Tibial artery (tissue), 4 donors: ENCODE results near the gene INPP5F.

Experiments
- DNase-seq, 2 donors: peaks; one replicate each; pipeline ENCODE4 v3.0.0-alpha.2; 2019
- H3K27ac ChIP-seq, 2 donors: fragments of 200-600 bp; sonication (generic) in 1 of 2; 1 replicate in 1 of 2; 2 replicates in 1 of 2; pipeline ENCODE4 v1.5.1; 2018 to 2019; ENCODE audit warnings: mild to moderate bottlenecking in 1 of 2
- H3K27me3 ChIP-seq, 2 donors: fragments of 200-600 bp; sonication (generic) in 1 of 2; one replicate each; pipeline versions ENCODE4 v1.5.1 to v1.6.0; 2016 to 2019
- H3K36me3 ChIP-seq, 3 donors: fragments of 200-600 bp; sonication (generic) in 2 of 3; one replicate each; pipeline ENCODE4 v1.5.1; 2016 to 2019; ENCODE audit warnings: mild to moderate bottlenecking in 2 of 3
- H3K4me1 ChIP-seq, 4 donors: fragments of 200-600 bp; sonication (generic) in 2 of 4; 1 replicate in 3 of 4; 2 replicates in 1 of 4; pipeline ENCODE4 v1.5.1; 2016 to 2019
- H3K4me3 ChIP-seq, 2 donors: fragments of 200-600 bp; sonication (generic) in 1 of 2; 1 replicate in 1 of 2; 2 replicates in 1 of 2; pipeline ENCODE4 v1.5.1; 2018 to 2019; ENCODE audit warnings: mild to moderate bottlenecking in 2 of 2
- H3K9me3 ChIP-seq, 3 donors: fragments of 200-600 bp; sonication (generic) in 1 of 3; one replicate each; pipeline ENCODE4 v1.5.1; 2016 to 2019
- intact Hi-C: fragments of 100-400 bp; cut with DNase I; formaldehyde crosslinking; loops from one replicate; pipeline ENCODE4 v1.15.0; 2023; ENCODE audit warnings: low total_unique reads
- TF ChIP-seq, protein P1 (sequence below), 2 experiments: fragments of 200-600 bp in 1 of 2; fragments of 450-650 bp in 1 of 2; IDR thresholded peaks; one replicate each; pipeline ENCODE4 v1.5.1; 2017 to 2019; ENCODE audit warnings: antibody characterized with exemption in 2 of 2, mild to moderate bottlenecking in 1 of 2, moderate library complexity in 1 of 2

The INPP5F gene

DNA sequence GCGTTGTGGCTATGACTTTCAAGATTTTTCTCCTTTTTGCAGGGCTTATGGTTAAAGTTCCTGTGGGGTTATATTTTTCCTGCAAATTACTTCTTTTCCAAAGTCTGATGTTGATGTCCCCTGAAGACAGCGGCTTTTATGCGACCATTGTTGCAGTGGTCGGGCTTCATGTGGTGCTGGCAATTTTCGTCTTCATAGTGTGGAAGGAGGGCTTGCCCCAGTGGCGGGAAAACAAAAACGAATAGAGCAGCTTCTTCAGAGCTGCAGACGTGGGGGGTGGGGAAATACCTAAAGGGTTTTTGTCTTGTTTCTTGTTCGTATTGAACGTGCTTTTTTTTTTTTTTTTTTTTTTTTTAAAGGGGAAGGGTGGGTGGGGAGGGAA lies 93.0 kb downstream of the INPP5F start:
- H3K4me1 ChIP-seq = peaks cover 0 to 7% (median 0%) of the 10 kb centered on the region in 4 donors
- TF ChIP-seq, protein P1, sequence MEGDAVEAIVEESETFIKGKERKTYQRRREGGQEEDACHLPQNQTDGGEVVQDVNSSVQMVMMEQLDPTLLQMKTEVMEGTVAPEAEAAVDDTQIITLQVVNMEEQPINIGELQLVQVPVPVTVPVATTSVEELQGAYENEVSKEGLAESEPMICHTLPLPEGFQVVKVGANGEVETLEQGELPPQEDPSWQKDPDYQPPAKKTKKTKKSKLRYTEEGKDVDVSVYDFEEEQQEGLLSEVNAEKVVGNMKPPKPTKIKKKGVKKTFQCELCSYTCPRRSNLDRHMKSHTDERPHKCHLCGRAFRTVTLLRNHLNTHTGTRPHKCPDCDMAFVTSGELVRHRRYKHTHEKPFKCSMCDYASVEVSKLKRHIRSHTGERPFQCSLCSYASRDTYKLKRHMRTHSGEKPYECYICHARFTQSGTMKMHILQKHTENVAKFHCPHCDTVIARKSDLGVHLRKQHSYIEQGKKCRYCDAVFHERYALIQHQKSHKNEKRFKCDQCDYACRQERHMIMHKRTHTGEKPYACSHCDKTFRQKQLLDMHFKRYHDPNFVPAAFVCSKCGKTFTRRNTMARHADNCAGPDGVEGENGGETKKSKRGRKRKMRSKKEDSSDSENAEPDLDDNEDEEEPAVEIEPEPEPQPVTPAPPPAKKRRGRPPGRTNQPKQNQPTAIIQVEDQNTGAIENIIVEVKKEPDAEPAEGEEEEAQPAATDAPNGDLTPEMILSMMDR (IDR thresholded peaks at IDR 0.05) = no peak
- peak overlapping the region in 1 of 2 donors; percentile 49 for H3K27ac ChIP-seq
- no peak for DNase-seq
- H3K4me3 ChIP-seq = peak overlapping the region; percentile 37 to 51
- intact Hi-C loops = loop anchor here (10.0 kb wide), 1 partner anchor 64 kb away; no protein-coding TSS in a partner anchor
- H3K36me3 ChIP-seq = peaks cover 9 to 44% (median 42%) of the 10 kb centered on the region in 3 donors
- no peaks in the 10 kb centered on the region for H3K27me3 ChIP-seq
- no peaks in the 10 kb centered on the region for H3K9me3 ChIP-seq

DNA sequence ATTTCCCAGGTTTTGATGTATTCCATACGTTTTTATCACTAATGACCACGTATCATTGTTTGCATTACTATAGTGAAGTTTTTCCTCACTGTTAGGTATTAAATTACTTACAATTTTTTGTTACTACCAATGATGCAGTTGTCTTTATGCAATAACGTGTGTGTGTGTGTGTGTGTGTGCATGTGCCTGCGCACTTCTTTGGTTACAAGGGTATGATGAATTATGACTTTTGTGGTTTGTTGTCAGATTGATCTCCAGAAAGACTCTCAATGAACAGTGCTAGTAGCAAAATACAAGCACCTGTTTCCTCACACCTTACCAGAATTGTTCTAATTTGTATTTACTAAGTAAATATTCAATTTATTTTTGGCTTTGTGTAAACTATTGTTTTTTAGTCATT lies 95.3 kb downstream of the INPP5F start:
- Histone ChIP-seq H3K4me1 (peaks cover 0 to 7% (median 0%) of the 10 kb centered on the region in 4 donors), H3K27ac (no peak overlapping the region), H3K9me3 (no peaks in the 10 kb centered on the region), H3K27me3 (no peaks in the 10 kb centered on the region), H3K4me3 (no peak overlapping the region), H3K36me3 (peaks cover 0 to 42% (median 28%) of the 10 kb centered on the region in 3 donors)
- intact Hi-C loops = no loop called here
- TF ChIP-seq, protein P1 (IDR thresholded peaks at IDR 0.05) = no peak
- DNase-seq = no peak

DNA sequence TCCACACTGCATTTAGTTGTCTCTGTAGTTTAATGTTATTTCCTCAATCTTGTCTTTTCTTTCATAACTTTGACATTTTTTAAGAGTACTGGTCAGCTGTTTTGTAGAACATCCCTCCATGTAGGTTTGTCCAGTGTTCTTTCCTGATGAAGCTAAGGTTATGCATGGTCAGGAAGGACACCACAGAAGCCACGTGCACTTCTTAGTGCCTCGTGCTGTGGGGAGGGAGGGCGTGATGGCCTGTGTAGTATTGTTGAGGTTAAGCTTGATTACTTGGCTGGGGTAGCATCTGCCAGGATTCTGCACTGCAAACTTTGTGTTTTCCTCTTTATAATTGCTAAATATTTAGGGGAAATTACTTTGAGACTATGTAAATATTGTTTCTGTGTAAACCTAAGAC lies 98.4 kb downstream of the INPP5F start:
- H3K4me3 ChIP-seq = no peak overlapping the region
- no peaks in the 10 kb centered on the region for H3K4me1 ChIP-seq
- intact Hi-C loops = no loop called here
- no peak for DNase-seq
- H3K27me3 ChIP-seq = no peaks in the 10 kb centered on the region
- TF ChIP-seq, protein P1 (IDR thresholded peaks at IDR 0.05) = no peak
- H3K36me3 ChIP-seq = peaks cover 17 to 57% (median 41%) of the 10 kb centered on the region in 3 donors
- no peak overlapping the region for H3K27ac ChIP-seq
- H3K9me3 ChIP-seq = no peaks in the 10 kb centered on the region

DNA sequence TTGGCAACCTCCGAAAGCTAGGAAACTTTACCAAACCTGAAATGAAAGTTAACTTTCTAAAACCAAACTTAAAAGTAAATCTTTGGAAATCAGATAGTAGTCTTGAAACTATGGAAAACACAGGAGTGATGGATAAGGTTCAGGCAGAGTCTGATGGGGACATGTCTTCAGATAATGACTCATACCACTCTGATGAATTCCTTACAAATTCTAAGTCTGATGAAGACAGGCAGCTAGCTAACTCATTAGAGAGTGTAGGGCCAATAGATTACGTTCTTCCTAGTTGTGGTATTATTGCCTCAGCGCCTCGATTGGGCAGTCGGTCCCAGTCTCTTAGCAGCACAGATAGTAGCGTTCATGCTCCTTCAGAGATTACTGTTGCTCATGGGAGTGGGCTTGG lies 100.9 kb downstream of the INPP5F start:
- intact Hi-C loops = no loop called here
- H3K9me3 ChIP-seq = no peaks in the 10 kb centered on the region
- peaks cover 41 to 82% (median 57%) of the 10 kb centered on the region in 3 donors for H3K36me3 ChIP-seq
- no peak for DNase-seq
- H3K4me3 ChIP-seq = no peak overlapping the region
- H3K4me1 ChIP-seq = no peaks in the 10 kb centered on the region
- H3K27ac ChIP-seq = no peak overlapping the region
- no peaks in the 10 kb centered on the region for H3K27me3 ChIP-seq
- TF ChIP-seq, protein P1 (IDR thresholded peaks at IDR 0.05) = no peak

DNA sequence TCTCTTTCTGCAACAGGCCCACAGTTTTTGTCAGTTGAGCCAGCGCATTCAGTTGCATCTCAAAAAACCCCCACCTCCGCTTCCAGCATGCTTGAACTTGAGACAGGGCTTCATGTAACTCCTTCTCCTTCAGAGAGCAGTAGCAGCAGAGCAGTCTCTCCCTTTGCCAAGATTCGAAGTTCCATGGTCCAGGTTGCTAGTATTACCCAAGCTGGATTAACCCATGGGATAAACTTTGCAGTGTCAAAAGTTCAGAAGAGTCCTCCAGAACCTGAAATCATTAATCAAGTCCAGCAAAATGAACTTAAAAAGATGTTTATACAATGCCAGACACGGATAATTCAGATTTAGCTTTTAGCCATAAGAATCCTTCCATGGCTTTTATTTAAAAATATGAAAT lies 101.6 kb downstream of the INPP5F start:
- peaks cover 45 to 87% (median 63%) of the 10 kb centered on the region in 3 donors for H3K36me3 ChIP-seq
- no peak overlapping the region for H3K4me3 ChIP-seq
- no peaks in the 10 kb centered on the region for H3K9me3 ChIP-seq
- TF ChIP-seq, protein P1 (IDR thresholded peaks at IDR 0.05) = no peak
- no peaks in the 10 kb centered on the region for H3K4me1 ChIP-seq
- no peaks in the 10 kb centered on the region for H3K27me3 ChIP-seq
- intact Hi-C loops = no loop called here
- no peak for DNase-seq
- no peak overlapping the region for H3K27ac ChIP-seq

DNA sequence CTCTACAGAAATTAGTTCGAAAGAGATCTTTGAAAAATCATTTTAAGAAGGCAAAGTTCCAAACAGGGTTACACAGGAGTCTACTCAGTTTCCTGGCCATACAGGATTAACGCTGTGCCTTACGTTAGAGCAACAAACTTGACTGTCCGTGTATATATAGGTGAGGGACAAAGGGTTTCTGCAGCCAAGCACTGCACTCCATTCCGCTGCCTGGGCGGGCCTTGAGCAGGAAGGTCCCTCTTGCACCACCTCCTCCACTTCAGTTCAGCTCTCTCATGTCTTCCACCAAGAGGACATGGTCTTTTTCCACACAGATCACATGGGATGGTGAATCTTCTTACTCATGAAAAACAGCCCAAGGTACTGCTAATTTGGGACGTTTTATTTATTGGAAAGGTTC lies 103.6 kb downstream of the INPP5F start:
- TF ChIP-seq, protein P1 (IDR thresholded peaks at IDR 0.05) = no peak
- Histone ChIP-seq H3K4me3 (no peak overlapping the region), H3K9me3 (no peaks in the 10 kb centered on the region), H3K4me1 (no peaks in the 10 kb centered on the region), H3K27me3 (no peaks in the 10 kb centered on the region), H3K36me3 (peaks cover 55 to 85% (median 66%) of the 10 kb centered on the region in 3 donors), H3K27ac (no peak overlapping the region)
- no peak for DNase-seq
- intact Hi-C loops = no loop called here
